Measurements from ENCODE around the gene LRP1. TPM values are rescaled to one million over a fixed set of nuclear protein-coding genes. Genes with fewer than 3 reads are reported as not detected.

LRP1 gene
- total and polyA plus RNA-seq, 2 of the 13 experiments (the other 11 are each of a cell fraction or from before 2014, with no cell fraction given): 14.7 to 30.8 TPM

DNA sequence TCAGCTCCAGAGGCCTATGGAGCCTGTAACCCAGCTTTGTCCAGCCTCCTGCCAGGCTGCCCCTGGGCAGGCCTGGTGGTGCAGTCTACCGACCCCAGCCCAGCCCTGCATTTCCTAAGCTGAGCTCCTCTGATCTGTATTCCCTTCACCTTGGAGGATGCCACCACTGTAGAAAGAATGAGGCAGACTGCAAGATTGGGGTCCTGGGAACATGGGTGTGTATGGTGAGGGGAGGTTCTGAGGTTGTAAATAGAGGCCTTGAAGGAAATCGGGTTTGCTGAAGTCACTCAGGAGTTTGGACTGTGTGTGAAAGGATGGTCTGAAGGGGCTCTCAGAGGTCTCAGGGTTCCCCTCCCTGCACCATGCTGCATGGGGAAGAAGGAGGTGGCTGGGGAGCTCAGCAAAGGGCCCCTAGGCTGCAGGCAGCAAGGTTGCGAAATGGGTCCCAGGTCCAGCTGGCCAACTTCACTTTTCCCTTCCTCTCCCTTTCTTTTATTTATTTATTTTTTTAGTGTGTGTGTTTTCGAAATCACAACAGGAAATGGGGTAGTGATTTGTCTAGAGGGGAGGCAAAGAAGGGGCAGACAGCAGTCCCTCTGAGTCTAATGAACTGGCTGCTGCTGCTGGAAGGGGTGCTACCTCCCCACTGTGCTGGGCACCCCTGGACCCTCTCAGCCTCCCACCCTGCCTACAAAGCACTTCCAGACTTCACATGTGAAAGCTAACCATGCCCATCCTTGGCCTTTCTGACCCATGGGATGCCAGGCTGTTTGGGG lies 20.4 kb downstream of the LRP1 start (continued):
- TF ChIP-seq, protein P1, sequence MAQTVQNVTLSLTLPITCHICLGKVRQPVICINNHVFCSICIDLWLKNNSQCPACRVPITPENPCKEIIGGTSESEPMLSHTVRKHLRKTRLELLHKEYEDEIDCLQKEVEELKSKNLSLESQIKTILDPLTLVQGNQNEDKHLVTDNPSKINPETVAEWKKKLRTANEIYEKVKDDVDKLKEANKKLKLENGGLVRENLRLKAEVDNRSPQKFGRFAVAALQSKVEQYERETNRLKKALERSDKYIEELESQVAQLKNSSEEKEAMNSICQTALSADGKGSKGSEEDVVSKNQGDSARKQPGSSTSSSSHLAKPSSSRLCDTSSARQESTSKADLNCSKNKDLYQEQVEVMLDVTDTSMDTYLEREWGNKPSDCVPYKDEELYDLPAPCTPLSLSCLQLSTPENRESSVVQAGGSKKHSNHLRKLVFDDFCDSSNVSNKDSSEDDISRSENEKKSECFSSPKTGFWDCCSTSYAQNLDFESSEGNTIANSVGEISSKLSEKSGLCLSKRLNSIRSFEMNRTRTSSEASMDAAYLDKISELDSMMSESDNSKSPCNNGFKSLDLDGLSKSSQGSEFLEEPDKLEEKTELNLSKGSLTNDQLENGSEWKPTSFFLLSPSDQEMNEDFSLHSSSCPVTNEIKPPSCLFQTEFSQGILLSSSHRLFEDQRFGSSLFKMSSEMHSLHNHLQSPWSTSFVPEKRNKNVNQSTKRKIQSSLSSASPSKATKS (CRISPR knock-in tag; IDR thresholded peaks at IDR 0.05): no peak
- no peak for TF ChIP-seq ZNF570 (CRISPR knock-in tag; IDR thresholded peaks at IDR 0.05; ENCODE audit: borderline replicate concordance)
- TF ChIP-seq PLRG1 (conservative IDR thresholded peaks at IDR 0.05): no peak
- TF ChIP-seq, protein P2, sequence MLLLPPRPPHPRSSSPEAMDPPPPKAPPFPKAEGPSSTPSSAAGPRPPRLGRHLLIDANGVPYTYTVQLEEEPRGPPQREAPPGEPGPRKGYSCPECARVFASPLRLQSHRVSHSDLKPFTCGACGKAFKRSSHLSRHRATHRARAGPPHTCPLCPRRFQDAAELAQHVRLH (CRISPR knock-in tag; IDR thresholded peaks at IDR 0.05; ENCODE audit: borderline replicate concordance, low read depth): no peak; the same call in 1 of the 2 replicates
- TF ChIP-seq ZBTB7A (CRISPR knock-in tag; IDR thresholded peaks at IDR 0.05): no peak
- no peak for TF ChIP-seq ZNF777 (CRISPR knock-in tag; IDR thresholded peaks at IDR 0.05)
- TF ChIP-seq, protein P3, sequence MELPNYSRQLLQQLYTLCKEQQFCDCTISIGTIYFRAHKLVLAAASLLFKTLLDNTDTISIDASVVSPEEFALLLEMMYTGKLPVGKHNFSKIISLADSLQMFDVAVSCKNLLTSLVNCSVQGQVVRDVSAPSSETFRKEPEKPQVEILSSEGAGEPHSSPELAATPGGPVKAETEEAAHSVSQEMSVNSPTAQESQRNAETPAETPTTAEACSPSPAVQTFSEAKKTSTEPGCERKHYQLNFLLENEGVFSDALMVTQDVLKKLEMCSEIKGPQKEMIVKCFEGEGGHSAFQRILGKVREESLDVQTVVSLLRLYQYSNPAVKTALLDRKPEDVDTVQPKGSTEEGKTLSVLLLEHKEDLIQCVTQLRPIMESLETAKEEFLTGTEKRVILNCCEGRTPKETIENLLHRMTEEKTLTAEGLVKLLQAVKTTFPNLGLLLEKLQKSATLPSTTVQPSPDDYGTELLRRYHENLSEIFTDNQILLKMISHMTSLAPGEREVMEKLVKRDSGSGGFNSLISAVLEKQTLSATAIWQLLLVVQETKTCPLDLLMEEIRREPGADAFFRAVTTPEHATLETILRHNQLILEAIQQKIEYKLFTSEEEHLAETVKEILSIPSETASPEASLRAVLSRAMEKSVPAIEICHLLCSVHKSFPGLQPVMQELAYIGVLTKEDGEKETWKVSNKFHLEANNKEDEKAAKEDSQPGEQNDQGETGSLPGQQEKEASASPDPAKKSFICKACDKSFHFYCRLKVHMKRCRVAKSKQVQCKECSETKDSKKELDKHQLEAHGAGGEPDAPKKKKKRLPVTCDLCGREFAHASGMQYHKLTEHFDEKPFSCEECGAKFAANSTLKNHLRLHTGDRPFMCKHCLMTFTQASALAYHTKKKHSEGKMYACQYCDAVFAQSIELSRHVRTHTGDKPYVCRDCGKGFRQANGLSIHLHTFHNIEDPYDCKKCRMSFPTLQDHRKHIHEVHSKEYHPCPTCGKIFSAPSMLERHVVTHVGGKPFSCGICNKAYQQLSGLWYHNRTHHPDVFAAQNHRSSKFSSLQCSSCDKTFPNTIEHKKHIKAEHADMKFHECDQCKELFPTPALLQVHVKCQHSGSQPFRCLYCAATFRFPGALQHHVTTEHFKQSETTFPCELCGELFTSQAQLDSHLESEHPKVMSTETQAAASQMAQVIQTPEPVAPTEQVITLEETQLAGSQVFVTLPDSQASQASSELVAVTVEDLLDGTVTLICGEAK (IDR thresholded peaks at IDR 0.05): no peak
- TF ChIP-seq, protein P3 (CRISPR knock-in tag; IDR thresholded peaks at IDR 0.05): no peak
- TF ChIP-seq, protein P4, sequence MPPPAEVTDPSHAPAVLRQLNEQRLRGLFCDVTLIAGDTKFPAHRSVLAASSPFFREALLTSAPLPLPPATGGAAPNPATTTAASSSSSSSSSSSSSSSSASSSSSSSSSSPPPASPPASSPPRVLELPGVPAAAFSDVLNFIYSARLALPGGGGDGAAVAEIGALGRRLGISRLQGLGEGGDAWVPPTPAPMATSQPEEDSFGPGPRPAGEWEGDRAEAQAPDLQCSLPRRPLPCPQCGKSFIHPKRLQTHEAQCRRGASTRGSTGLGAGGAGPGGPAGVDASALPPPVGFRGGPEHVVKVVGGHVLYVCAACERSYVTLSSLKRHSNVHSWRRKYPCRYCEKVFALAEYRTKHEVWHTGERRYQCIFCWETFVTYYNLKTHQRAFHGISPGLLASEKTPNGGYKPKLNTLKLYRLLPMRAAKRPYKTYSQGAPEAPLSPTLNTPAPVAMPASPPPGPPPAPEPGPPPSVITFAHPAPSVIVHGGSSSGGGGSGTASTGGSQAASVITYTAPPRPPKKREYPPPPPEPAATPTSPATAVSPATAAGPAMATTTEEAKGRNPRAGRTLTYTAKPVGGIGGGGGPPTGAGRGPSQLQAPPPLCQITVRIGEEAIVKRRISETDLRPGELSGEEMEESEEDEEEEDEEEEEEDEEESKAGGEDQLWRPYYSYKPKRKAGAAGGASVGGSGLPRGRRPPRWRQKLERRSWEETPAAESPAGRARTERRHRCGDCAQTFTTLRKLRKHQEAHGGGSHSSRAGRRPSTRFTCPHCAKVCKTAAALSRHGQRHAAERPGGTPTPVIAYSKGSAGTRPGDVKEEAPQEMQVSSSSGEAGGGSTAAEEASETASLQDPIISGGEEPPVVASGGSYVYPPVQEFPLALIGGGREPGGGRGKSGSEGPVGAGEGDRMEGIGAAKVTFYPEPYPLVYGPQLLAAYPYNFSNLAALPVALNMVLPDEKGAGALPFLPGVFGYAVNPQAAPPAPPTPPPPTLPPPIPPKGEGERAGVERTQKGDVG (CRISPR knock-in tag; IDR thresholded peaks at IDR 0.05; ENCODE audit: borderline replicate concordance): no peak
- TF ChIP-seq CEBPB (IDR thresholded peaks at IDR 0.05; ENCODE audit: borderline replicate concordance, low read depth, low read length): peak; percentile 97
- no peak for TF ChIP-seq NR2F1 (CRISPR knock-in tag; IDR thresholded peaks at IDR 0.05)
- TF ChIP-seq ZNF724P (CRISPR knock-in tag; IDR thresholded peaks at IDR 0.05; ENCODE audit: borderline replicate concordance): no peak

Measured in HepG2 (cell line).